ENCODE data around the gene ZNF280C.

The ZNF280C gene

GRCh38 chrX:130170752-130171445 lies 97.8 kb downstream of the ZNF280C start:
- DNase-seq (ENCODE audit: low read depth, low spot score): no peak
- Histone ChIP-seq H3K27me3 (ENCODE audit: control insufficient read depth, insufficient read depth, low read length) (peaks cover 6% of the 10 kb centered on the region; the same call in 1 of the 2 replicates), H3K4me1 (ENCODE audit: control insufficient read depth, insufficient read depth, low read length) (no peaks in the 10 kb centered on the region), H3K27ac (ENCODE audit: low read length) (no peak overlapping the region), H3K9me3 (ENCODE audit: control insufficient read depth, insufficient read depth, low read length) (no peaks in the 10 kb centered on the region), H3K36me3 (ENCODE audit: control insufficient read depth, insufficient read depth, low read length) (no peaks in the 10 kb centered on the region), H3K4me3 (ENCODE audit: low read length) (peak overlapping the region; percentile 47; the same call in 1 of the 2 replicates)
- WGBS (ENCODE audit: insufficient coverage, insufficient read length): no CpG with 5 or more reads among the region's 36 CpGs

GRCh38 chrX:130167040-130167439 lies 101.7 kb downstream of the ZNF280C start:
- Histone ChIP-seq H3K27me3 (ENCODE audit: control insufficient read depth, insufficient read depth, low read length) (peaks cover 2% of the 10 kb centered on the region; the same call in 1 of the 2 replicates), H3K27ac (ENCODE audit: low read length) (no peak overlapping the region), H3K9me3 (ENCODE audit: control insufficient read depth, insufficient read depth, low read length) (no peaks in the 10 kb centered on the region), H3K36me3 (ENCODE audit: control insufficient read depth, insufficient read depth, low read length) (no peaks in the 10 kb centered on the region), H3K4me3 (ENCODE audit: low read length) (no peak overlapping the region; the same call in 1 of the 2 replicates), H3K4me1 (ENCODE audit: control insufficient read depth, insufficient read depth, low read length) (no peaks in the 10 kb centered on the region; the same call in 1 of the 2 replicates)
- no peak for DNase-seq (ENCODE audit: low read depth, low spot score)
- WGBS (ENCODE audit: insufficient coverage, insufficient read length): no CpG with 5 or more reads among the region's 4 CpGs

DNA sequence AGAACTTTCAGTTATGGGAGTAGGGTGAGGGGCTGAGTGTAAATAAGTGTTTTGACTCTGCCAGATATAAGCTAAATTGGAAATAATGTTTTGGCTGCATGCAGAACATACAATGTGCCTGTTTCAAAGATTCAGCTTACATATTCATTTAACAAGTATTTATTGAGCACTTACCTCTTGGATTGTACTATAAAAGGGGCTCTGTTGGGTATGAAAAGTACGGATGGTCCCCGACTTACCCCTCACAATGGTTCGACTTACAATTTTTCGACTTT lies 102.3 kb downstream of the ZNF280C start:
- Histone ChIP-seq H3K4me3 (ENCODE audit: low read length) (peak overlapping the region; percentile 72; the same call in 1 of the 2 replicates), H3K36me3 (ENCODE audit: control insufficient read depth, insufficient read depth, low read length) (no peaks in the 10 kb centered on the region), H3K27ac (ENCODE audit: low read length) (no peak overlapping the region), H3K9me3 (ENCODE audit: control insufficient read depth, insufficient read depth, low read length) (no peaks in the 10 kb centered on the region), H3K4me1 (ENCODE audit: control insufficient read depth, insufficient read depth, low read length) (no peaks in the 10 kb centered on the region; the same call in 1 of the 2 replicates), H3K27me3 (ENCODE audit: control insufficient read depth, insufficient read depth, low read length) (no peaks in the 10 kb centered on the region)
- WGBS (ENCODE audit: insufficient coverage, insufficient read length): no CpG with 5 or more reads among the region's 4 CpGs
- DNase-seq (ENCODE audit: low read depth, low spot score): no peak

GRCh38 chrX:130165703-130166502 lies 102.8 kb downstream of the ZNF280C start, which contains the start of gene AIFM1:
Gene AIFM1, minus strand, starts transcription at chrX:130165841. Its CDS starts 185 bp downstream, at chrX:130165656.
- Histone ChIP-seq H3K4me3 (ENCODE audit: low read length) (peak within 1 kb of the TSS; percentile 72), H3K27me3 (ENCODE audit: control insufficient read depth, insufficient read depth, low read length) (no peaks in the 10 kb centered on the region), H3K4me1 (ENCODE audit: control insufficient read depth, insufficient read depth, low read length) (no peaks in the 10 kb centered on the region; the same call in 1 of the 2 replicates), H3K9me3 (ENCODE audit: control insufficient read depth, insufficient read depth, low read length) (no peaks in the 10 kb centered on the region), H3K36me3 (ENCODE audit: control insufficient read depth, insufficient read depth, low read length) (no peaks in the 10 kb centered on the region), H3K27ac (ENCODE audit: low read length) (no peak within 1 kb of the TSS)
- DNase-seq (ENCODE audit: low read depth, low spot score): peak; percentile 58
- WGBS (ENCODE audit: insufficient coverage, insufficient read length): no CpG with 5 or more reads among the region's 50 CpGs

GRCh38 chrX:130165181-130165702 lies 103.5 kb downstream of the ZNF280C start:
- no peak for DNase-seq (ENCODE audit: low read depth, low spot score)
- no peaks in the 10 kb centered on the region; the same call in 1 of the 2 replicates for H3K4me1 ChIP-seq (ENCODE audit: control insufficient read depth, insufficient read depth, low read length)
- no peaks in the 10 kb centered on the region for H3K36me3 ChIP-seq (ENCODE audit: control insufficient read depth, insufficient read depth, low read length)
- H3K27me3 ChIP-seq (ENCODE audit: control insufficient read depth, insufficient read depth, low read length): no peaks in the 10 kb centered on the region
- no peaks in the 10 kb centered on the region for H3K9me3 ChIP-seq (ENCODE audit: control insufficient read depth, insufficient read depth, low read length)
- H3K27ac ChIP-seq (ENCODE audit: low read length): no peak overlapping the region
- peak overlapping the region; percentile 65 for H3K4me3 ChIP-seq (ENCODE audit: low read length)
- WGBS (ENCODE audit: insufficient coverage, insufficient read length): no CpG with 5 or more reads among the region's 32 CpGs

DNA sequence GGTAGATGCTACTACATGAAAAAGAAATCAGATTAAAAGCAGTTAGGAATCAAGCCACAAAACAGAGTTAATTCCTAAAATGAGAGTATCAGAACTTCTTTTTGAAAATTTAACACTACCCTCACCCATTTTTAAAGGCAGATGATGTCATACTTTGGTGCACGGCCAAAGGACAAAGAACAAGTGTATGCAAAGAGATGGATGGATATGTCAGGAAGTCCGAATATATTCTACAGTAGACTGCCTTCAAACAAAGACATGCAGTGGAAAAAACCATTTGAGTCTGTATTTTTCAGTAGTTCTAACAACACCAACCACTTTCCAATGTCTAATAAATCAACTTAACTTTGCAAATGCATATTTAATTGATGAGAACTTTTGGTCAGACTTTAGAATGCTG lies 105.3 kb downstream of the ZNF280C start:
- no peaks in the 10 kb centered on the region for H3K9me3 ChIP-seq (ENCODE audit: control insufficient read depth, insufficient read depth, low read length)
- H3K27me3 ChIP-seq (ENCODE audit: control insufficient read depth, insufficient read depth, low read length): no peaks in the 10 kb centered on the region
- no peak overlapping the region for H3K4me3 ChIP-seq (ENCODE audit: low read length)
- no peaks in the 10 kb centered on the region; the same call in 1 of the 2 replicates for H3K4me1 ChIP-seq (ENCODE audit: control insufficient read depth, insufficient read depth, low read length)
- DNase-seq (ENCODE audit: low read depth, low spot score): no peak
- WGBS (ENCODE audit: insufficient coverage, insufficient read length): no CpG with 5 or more reads among the region's 2 CpGs
- no peaks in the 10 kb centered on the region for H3K36me3 ChIP-seq (ENCODE audit: control insufficient read depth, insufficient read depth, low read length)
- H3K27ac ChIP-seq (ENCODE audit: low read length): no peak overlapping the region

- H3K9me3 ChIP-seq (ENCODE audit: control insufficient read depth, insufficient read depth, low read length): no peaks in the 10 kb centered on the region
- H3K4me1 ChIP-seq (ENCODE audit: control insufficient read depth, insufficient read depth, low read length): no peaks in the 10 kb centered on the region; the same call in 1 of the 2 replicates
- H3K4me3 ChIP-seq (ENCODE audit: low read length): no peak overlapping the region
- H3K27ac ChIP-seq (ENCODE audit: low read length): no peak overlapping the region
- no peak for DNase-seq (ENCODE audit: low read depth, low spot score)
- WGBS (ENCODE audit: insufficient coverage, insufficient read length): no CpG with 5 or more reads among the region's 6 CpGs
- H3K36me3 ChIP-seq (ENCODE audit: control insufficient read depth, insufficient read depth, low read length): no peaks in the 10 kb centered on the region
- H3K27me3 ChIP-seq (ENCODE audit: control insufficient read depth, insufficient read depth, low read length): no peaks in the 10 kb centered on the region
These were observed 106.5 kb downstream of the ZNF280C start for GRCh38 chrX:130162094-130162735.

- no peak overlapping the region for H3K4me3 ChIP-seq (ENCODE audit: low read length)
- no peak overlapping the region for H3K27ac ChIP-seq (ENCODE audit: low read length)
- no peaks in the 10 kb centered on the region; the same call in 1 of the 2 replicates for H3K4me1 ChIP-seq (ENCODE audit: control insufficient read depth, insufficient read depth, low read length)
- DNase-seq (ENCODE audit: low read depth, low spot score): no peak
- no peaks in the 10 kb centered on the region for H3K36me3 ChIP-seq (ENCODE audit: control insufficient read depth, insufficient read depth, low read length)
- WGBS (ENCODE audit: insufficient coverage, insufficient read length): no CpG with 5 or more reads among the region's 4 CpGs
- no peaks in the 10 kb centered on the region for H3K27me3 ChIP-seq (ENCODE audit: control insufficient read depth, insufficient read depth, low read length)
- no peaks in the 10 kb centered on the region for H3K9me3 ChIP-seq (ENCODE audit: control insufficient read depth, insufficient read depth, low read length)
These were observed 108.9 kb downstream of the ZNF280C start for GRCh38 chrX:130159776-130160175.

- DNase-seq (ENCODE audit: low read depth, low spot score): no peak
- no peaks in the 10 kb centered on the region for H3K27me3 ChIP-seq (ENCODE audit: control insufficient read depth, insufficient read depth, low read length)
- WGBS (ENCODE audit: insufficient coverage, insufficient read length): no CpG with 5 or more reads among the region's 2 CpGs
- no peak overlapping the region for H3K27ac ChIP-seq (ENCODE audit: low read length)
- no peaks in the 10 kb centered on the region for H3K9me3 ChIP-seq (ENCODE audit: control insufficient read depth, insufficient read depth, low read length)
- H3K4me3 ChIP-seq (ENCODE audit: low read length): no peak overlapping the region
- H3K4me1 ChIP-seq (ENCODE audit: control insufficient read depth, insufficient read depth, low read length): no peaks in the 10 kb centered on the region
- no peaks in the 10 kb centered on the region for H3K36me3 ChIP-seq (ENCODE audit: control insufficient read depth, insufficient read depth, low read length)
These were observed 110.4 kb downstream of the ZNF280C start for GRCh38 chrX:130158311-130158710.

GRCh38 chrX:130155564-130155963 lies 113.1 kb downstream of the ZNF280C start:
- no peaks in the 10 kb centered on the region for H3K36me3 ChIP-seq (ENCODE audit: control insufficient read depth, insufficient read depth, low read length)
- no peaks in the 10 kb centered on the region for H3K27me3 ChIP-seq (ENCODE audit: control insufficient read depth, insufficient read depth, low read length)
- no peak for DNase-seq (ENCODE audit: low read depth, low spot score)
- WGBS (ENCODE audit: insufficient coverage, insufficient read length): no CpG with 5 or more reads among the region's 2 CpGs
- H3K27ac ChIP-seq (ENCODE audit: low read length): no peak overlapping the region
- H3K4me1 ChIP-seq (ENCODE audit: control insufficient read depth, insufficient read depth, low read length): no peaks in the 10 kb centered on the region
- no peak overlapping the region for H3K4me3 ChIP-seq (ENCODE audit: low read length)
- H3K9me3 ChIP-seq (ENCODE audit: control insufficient read depth, insufficient read depth, low read length): no peaks in the 10 kb centered on the region
